ENCODE results near the gene CNPY3. TPM values are rescaled to one million over a fixed set of nuclear protein-coding genes. Genes with fewer than 3 reads are reported as not detected.

Gene CNPY3
- total and polyA plus RNA-seq, 2 of the 13 experiments (the other 11 are each of a cell fraction or from before 2014, with no cell fraction given) = 42.3 to 60.2 TPM

- peak; percentile 98 for TF ChIP-seq ZNF343 (CRISPR knock-in tag; IDR thresholded peaks at IDR 0.05)
- peak; percentile 89; the same call in 1 of the 2 replicates for TF ChIP-seq ZNF775 (CRISPR knock-in tag; IDR thresholded peaks at IDR 0.05; ENCODE audit: borderline replicate concordance)
- TF ChIP-seq KIAA2018 (CRISPR knock-in tag; IDR thresholded peaks at IDR 0.05; ENCODE audit: borderline replicate concordance) = no peak; the same call in 1 of the 2 replicates
- TF ChIP-seq SRY (CRISPR knock-in tag; IDR thresholded peaks at IDR 0.05) = peak; percentile 93
- peak; percentile 69; the same call in 1 of the 2 replicates for TF ChIP-seq NCOA2 (CRISPR knock-in tag; IDR thresholded peaks at IDR 0.05)
- TF ChIP-seq ZNF207 (IDR thresholded peaks at IDR 0.05; ENCODE audit: borderline replicate concordance) = no peak
- TF ChIP-seq RARG (CRISPR knock-in tag; IDR thresholded peaks at IDR 0.05; ENCODE audit: low read depth) = no peak
- TF ChIP-seq CAMTA2 (CRISPR knock-in tag; IDR thresholded peaks at IDR 0.05; ENCODE audit: borderline replicate concordance) = peak; percentile 71; the same call in 1 of the 2 replicates
- TF ChIP-seq LBX2 (CRISPR knock-in tag; IDR thresholded peaks at IDR 0.05; ENCODE audit: borderline replicate concordance) = peak; percentile 85; the same call in 1 of the 2 replicates
- TF ChIP-seq NFRKB (IDR thresholded peaks at IDR 0.05) = no peak
- TF ChIP-seq DBP (CRISPR knock-in tag; IDR thresholded peaks at IDR 0.05; ENCODE audit: not compliant biosample characterization) = no peak
- no peak for TF ChIP-seq LCORL (IDR thresholded peaks at IDR 0.05)
- peak; percentile 90 for TF ChIP-seq LCORL (CRISPR knock-in tag; IDR thresholded peaks at IDR 0.05)
- TF ChIP-seq HMGA1 (CRISPR knock-in tag; conservative IDR thresholded peaks at IDR 0.05) = no peak
- peak; percentile 96 for TF ChIP-seq ZNF44 (CRISPR knock-in tag; IDR thresholded peaks at IDR 0.05)
- TF ChIP-seq PRDM10 (CRISPR knock-in tag; IDR thresholded peaks at IDR 0.05; ENCODE audit: low read depth) = peak; percentile 57; the same call in 1 of the 2 replicates
These were observed at the start of gene CNPY3 (continued) for GRCh38 chr6:42928986-42929820.
